ENCODE results near the gene MFSD11.
"Not testable (repeated sequence)": the region's sequence is repeated elsewhere in the genome, so short reads cannot be mapped to it uniquely, and the experiment has no call there.

MFSD11 gene

GRCh38 chr17:76709077-76709950 lies 28.6 kb upstream of the MFSD11 start:
- DNase-seq (ENCODE audit: low spot score): peak; percentile 93

GRCh38 chr17:76709951-76710862 lies 27.7 kb upstream of the MFSD11 start:
- not testable (repeated sequence) for DNase-seq (ENCODE audit: low spot score)

DNA sequence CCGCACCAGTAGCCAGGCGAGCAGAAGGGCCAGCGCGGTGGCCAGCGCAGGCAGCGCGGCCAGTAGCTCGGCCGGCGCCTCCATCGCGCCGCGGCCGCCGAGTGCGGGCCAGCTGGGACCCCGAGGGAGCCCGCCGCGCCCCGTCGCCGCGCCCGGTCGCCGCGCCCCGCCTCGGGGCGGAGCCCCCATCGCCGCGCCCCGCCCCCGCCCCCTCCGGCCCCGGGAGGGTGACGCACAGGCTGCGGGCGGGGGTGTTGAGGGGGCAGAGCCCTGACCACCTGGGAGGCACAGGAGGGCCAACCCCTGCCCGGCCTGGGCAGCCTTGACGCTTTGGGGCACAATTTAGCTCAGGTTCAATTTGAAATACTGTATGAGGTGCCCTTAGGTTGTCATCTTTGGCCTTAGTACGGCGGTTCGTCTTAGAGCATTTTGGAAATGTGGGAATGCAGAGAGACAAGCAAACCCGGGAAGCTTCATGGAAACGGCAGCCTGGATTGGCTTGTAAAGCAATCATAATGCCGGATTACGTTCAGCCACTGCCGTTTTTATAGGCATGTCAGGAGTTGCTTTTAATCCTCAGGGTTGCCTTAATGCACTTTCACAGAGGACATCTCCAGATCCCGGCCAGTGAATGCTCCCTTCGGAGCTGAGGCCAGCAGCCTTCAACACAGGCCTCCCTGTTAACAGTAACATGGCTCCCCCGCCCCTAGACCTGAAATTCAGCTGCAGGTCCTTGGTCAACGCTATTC lies 26.9 kb upstream of the MFSD11 start, which contains the start of gene MXRA7:
MXRA7 (minus strand) TSS at position 103 of the 749 bp plus-strand sequence; CDS start at position 84, 19 bp downstream.
- peak; percentile 93 for DNase-seq (ENCODE audit: low spot score)

- not testable (repeated sequence) for DNase-seq (ENCODE audit: low spot score)
Observed at GRCh38 chr17:76712321-76712720, 25.6 kb upstream of the MFSD11 start.

GRCh38 chr17:76713765-76714164 lies 24.2 kb upstream of the MFSD11 start:
- no peak for DNase-seq (ENCODE audit: low spot score)

- no peak for DNase-seq (ENCODE audit: low spot score)
Observed at GRCh38 chr17:76714336-76714735, 23.6 kb upstream of the MFSD11 start.

DNA sequence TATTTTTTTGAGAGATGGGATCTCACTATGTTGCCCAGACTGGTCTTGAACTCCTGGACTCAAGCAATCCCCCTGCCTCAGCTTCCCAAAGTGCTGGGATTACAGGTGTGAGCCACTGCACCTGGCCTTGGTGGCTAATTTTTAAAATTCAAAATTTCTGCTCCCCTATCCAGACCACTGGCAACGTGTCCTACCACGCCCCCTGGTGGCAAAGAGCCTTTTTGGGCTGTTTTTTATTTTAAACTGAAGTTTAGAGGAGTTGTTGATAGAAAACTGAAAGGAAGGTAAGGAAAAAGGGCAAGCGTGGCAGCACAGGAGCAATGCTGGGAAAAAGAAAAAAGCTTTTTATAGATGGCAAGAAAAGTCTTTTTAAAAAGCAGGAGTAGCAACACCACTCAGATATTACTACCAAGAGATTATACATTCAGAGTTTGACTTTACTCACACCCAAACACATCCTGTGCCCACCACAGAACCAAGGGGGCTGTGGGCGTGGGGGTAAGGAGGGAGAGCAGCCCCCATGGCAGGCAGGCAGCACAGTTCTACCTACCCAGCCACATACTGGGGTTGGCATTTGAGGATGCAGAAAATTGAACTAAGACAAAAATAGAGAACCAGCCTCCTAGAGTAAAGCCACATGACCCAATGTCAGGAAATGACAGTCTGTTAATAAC lies 23.0 kb upstream of the MFSD11 start:
- DNase-seq (ENCODE audit: low spot score): peak; percentile 43

DNA sequence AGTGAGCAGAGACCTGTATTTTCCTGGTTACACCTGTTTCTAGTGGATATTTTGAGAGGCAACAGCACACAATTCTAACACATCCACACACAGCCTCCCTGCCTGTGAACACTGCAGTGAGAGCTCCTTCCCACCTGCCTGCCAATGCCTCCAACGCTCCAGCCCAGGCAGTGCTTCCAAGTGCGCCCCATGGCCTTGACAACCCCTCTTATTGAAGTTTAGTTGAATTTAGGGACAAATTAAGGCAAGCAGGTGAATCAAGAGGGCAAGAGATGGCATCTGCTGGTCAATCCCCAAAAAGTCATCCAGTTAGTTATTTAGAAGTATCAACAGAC lies 22.5 kb upstream of the MFSD11 start:
- DNase-seq (ENCODE audit: low spot score): no peak

DNA sequence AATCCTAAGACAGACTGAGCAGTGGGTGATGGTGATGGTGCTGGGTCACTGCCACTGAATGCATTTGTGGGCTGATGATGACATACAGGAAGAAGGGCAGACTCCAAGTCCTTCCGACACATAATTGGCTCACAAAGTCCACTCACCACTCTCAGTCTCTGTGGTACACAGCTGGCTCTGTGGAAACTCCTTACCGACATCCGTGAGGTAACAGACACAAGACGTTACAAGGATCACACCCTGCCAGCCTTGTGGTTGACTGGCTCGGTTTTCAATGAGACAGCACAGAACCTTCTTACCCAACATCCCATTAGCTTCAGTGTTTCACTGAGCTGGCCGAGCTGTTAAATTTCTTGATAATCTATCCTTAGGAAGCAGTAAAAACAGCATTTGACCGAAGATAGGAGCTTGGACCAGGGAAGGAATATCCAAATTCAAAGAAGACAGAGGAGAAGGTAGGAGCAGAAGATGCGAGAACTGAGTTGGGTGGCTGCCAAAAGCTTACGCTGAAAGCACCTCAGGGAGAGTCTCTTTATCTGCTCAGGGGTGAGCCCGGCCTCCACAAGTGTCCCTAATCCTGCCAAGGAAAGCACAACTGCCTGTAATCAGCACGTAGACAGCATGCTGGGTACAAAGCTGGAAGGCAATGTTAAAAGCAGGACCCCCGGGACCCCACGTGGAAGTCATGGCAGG lies 21.6 kb upstream of the MFSD11 start:
- DNase-seq (ENCODE audit: low spot score): peak; percentile 87

GRCh38 chr17:76716839-76717215 lies 21.1 kb upstream of the MFSD11 start:
- peak; percentile 85 for DNase-seq (ENCODE audit: low spot score)

DNA sequence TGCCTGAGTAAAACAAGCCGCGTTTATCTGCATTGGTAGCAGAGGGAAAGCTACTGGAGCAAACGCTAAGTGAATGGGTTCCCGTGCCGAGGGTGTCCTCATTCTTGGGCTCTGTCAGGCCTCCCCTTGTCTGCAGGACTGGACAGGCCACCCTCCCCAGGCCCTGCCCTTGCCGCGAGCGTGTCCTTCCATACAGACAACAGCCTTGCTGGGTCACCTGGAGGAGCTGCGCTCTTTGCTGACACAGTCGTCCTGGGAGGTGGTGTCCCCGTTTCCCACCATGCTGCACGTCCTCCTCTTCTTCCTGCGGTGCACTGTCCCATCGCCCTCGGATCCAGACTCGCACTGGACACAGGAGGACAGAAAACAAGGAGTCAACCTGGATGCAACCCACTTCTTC lies 19.4 kb upstream of the MFSD11 start:
- DNase-seq (ENCODE audit: low spot score): no peak

DNA sequence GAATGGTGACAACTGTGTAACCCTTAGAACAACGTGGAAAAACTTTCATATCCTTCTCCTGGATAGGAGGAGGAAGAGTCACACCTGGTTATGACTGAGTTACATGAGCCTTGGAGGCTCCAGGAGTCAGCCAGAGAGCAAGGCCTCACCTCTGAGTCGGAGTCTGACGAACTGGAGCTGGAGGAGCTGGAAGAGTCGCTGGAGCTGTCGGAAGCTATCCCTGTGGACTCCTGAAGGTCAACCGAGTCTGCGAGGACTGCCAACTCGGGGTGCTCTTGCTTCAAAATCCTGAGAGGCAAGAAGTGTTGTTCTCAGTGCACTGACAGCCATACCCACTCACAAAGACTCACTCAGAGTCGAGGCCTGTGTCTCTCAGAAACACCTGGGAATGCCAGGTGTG lies 17.7 kb upstream of the MFSD11 start:
- no peak for DNase-seq (ENCODE audit: low spot score)

DNA sequence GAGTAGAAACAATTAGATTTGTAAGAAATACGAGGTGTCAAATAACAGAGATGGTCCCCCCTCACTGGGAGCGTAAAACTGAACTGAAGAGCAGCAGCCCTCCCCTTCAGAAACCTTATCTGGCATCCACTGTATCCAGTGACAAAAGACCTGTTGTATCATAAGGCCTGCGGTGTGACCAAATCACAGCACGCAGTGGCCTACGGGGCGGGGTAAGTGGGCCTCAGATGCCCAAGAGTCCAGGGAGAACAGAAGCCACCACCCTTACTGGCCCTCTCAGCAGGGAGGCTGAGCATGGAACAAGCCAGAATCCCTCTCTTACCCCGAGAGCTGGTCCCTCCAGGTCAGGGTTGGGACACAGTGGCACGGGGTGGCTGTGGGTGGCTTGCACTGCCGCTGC lies 17.0 kb upstream of the MFSD11 start:
- DNase-seq (ENCODE audit: low spot score): no peak

- no peak for DNase-seq (ENCODE audit: low spot score)
Observed at GRCh38 chr17:76721463-76721862, 16.5 kb upstream of the MFSD11 start.

DNA sequence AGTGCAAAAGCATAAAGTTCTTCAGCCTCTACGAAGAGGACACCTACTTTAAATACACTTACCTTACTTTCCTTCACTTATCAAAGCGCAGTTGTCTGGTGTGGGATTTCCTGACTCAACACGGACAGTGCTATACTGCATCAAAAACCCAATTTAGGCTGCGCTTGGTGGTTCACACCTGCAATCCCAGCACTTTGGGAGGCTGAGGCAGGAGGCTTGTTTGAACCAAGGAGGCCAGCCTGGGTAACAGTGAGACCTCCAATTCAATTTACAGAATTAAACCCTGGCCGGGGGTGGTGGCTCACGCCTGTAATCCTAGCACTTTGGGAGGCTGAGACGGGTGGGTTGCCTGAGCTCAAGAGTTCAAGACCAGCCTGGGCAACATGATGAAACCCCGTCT lies 15.6 kb upstream of the MFSD11 start:
- no peak for DNase-seq (ENCODE audit: low spot score)

- not testable (repeated sequence) for DNase-seq (ENCODE audit: low spot score)
Observed at GRCh38 chr17:76722977-76723376, 14.9 kb upstream of the MFSD11 start.

- DNase-seq (ENCODE audit: low spot score): no peak
Observed at GRCh38 chr17:76723812-76724211, 14.1 kb upstream of the MFSD11 start.

- DNase-seq (ENCODE audit: low spot score): peak; percentile 59
Observed at GRCh38 chr17:76725580-76726230, 12.2 kb upstream of the MFSD11 start.

DNA sequence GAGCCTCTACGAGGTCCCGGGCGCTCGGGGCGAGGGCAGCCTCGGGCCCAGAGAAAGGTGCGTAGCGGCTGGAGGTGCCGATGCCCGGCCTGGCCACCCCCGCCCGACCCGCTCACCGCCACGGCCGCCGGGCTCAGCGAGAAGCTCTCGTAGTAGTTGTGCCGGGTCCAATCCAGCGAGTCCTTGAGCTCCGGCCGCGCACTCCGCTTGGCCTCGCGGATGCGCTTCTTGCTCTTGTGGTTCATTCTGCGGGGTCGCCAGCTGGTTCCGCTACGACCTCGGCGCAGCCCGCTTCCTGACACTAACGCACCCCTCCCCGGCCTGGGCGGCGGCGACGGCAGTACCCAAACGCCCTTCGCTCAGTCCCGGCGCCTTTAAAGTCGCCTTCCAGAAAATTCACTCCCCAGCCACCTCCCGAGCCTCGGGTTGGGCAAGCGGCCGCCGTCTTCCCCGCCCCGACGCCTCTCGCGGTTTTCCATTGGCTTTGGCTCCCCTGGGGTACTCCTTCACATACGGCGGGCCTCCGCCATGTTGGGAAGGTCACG lies 11.6 kb upstream of the MFSD11 start, which contains the start of gene JMJD6:
JMJD6 (minus strand) TSS at position 376 of the 545 bp plus-strand sequence; CDS start at position 245, 131 bp downstream.
- peak; percentile 95 for DNase-seq (ENCODE audit: low spot score)

Data from GM03348 (cell line).